Hepatocyte (in vitro differentiated cells): ENCODE data around the gene HHATL. TPM values are rescaled to one million over a fixed set of nuclear protein-coding genes. Genes with fewer than 3 reads are reported as not detected.

Experiments used
- DNase-seq: peaks from one replicate; pipeline ENCODE4 v3.0.0-alpha.2; 2016; ENCODE audit warnings: low spot score
- H2AFZ ChIP-seq: fragments of 200-600 bp; sonication (generic); 2 replicates; pipeline ENCODE4 v1.6.0; 2016; ENCODE audit warnings: antibody characterized with exemption, mild to moderate bottlenecking
- H3K27ac ChIP-seq: fragments of 200-600 bp; sonication (generic); 2 replicates; pipeline ENCODE4 v1.5.1; 2016; ENCODE audit warnings: mild to moderate bottlenecking
- H3K27me3 ChIP-seq: fragments of 200-600 bp; sonication (generic); 2 replicates; pipeline ENCODE4 v1.6.1; 2016
- H3K36me3 ChIP-seq: fragments of 200-600 bp; sonication (generic); replicated peaks from 2 replicates; pipeline ENCODE4 v1.5.1; 2016; ENCODE audit warnings: low read depth; ENCODE audit not compliant: insufficient read depth
- H3K4me1 ChIP-seq: fragments of 200-600 bp; sonication (generic); 2 replicates; pipeline ENCODE4 v1.5.1; 2016; ENCODE audit warnings: mild to moderate bottlenecking, moderate library complexity; ENCODE audit not compliant: insufficient read depth
- H3K4me2 ChIP-seq: fragments of 200-600 bp; sonication (generic); 2 replicates; pipeline ENCODE4 v1.6.0; 2016
- H3K4me3 ChIP-seq: fragments of 200-600 bp; sonication (generic); 2 replicates; pipeline ENCODE4 v1.5.1; 2016; ENCODE audit warnings: mild to moderate bottlenecking
- H3K79me2 ChIP-seq: fragments of 200-600 bp; sonication (generic); 2 replicates; pipeline ENCODE4 v1.6.0; 2017; ENCODE audit warnings: mild to moderate bottlenecking
- H3K9me2 ChIP-seq: fragments of 200-600 bp; sonication (generic); replicated peaks from 2 replicates; pipeline ENCODE4 v1.6.0; 2017; ENCODE audit warnings: mild to moderate bottlenecking; ENCODE audit not compliant: insufficient read depth
- H3K9me3 ChIP-seq: fragments of 200-600 bp; sonication (generic); 2 replicates; pipeline ENCODE4 v1.5.1; 2016; ENCODE audit warnings: low read depth, mild to moderate bottlenecking
- H4K20me1 ChIP-seq: fragments of 200-600 bp; sonication (generic); 2 replicates; pipeline ENCODE4 v1.6.0; 2016; ENCODE audit warnings: mild to moderate bottlenecking; ENCODE audit not compliant: insufficient read depth, poor library complexity, severe bottlenecking
- CTCF ChIP-seq: fragments of 200-600 bp; sonication (generic); IDR thresholded peaks from 2 replicates; pipeline ENCODE4 v1.5.1; 2016; ENCODE audit warnings: antibody characterized with exemption, mild to moderate bottlenecking; ENCODE audit not compliant: poor library complexity
- EZH2 ChIP-seq: fragments of 200-600 bp; sonication (generic); IDR thresholded peaks from 2 replicates; pipeline ENCODE4 v1.6.1; 2016; ENCODE audit warnings: antibody characterized with exemption, mild to moderate bottlenecking, borderline replicate concordance
- EZH2phosphoT487 ChIP-seq: fragments of 200-600 bp; sonication (generic); IDR thresholded peaks from one replicate; pipeline ENCODE4 v1.6.1; 2018; ENCODE audit warnings: antibody characterized with exemption, mild to moderate bottlenecking, low read depth, moderate library complexity; ENCODE audit not compliant: unreplicated experiment, severe bottlenecking
- WGBS: methylation state at CpG from one replicate; pipeline ENCODE4 v1.1.6; 2016; ENCODE audit warnings: low lambda C conversion rate; ENCODE audit errors: missing lambda C conversion rate; 5-methylcytosine and 5-hydroxymethylcytosine counted together
- polyA plus RNA-seq: library from polyadenylated mRNA; unstranded; fragments of >200 nt; fragmentation: Nextera tagmentation; extraction: Ambion mirVana; gene quantifications from 2 replicates; pipeline ENCODE4 v1.2.1, GENCODE V29; 2016
- total RNA-seq: library from RNA; depleted of rRNA; stranded (reverse); fragments of >200 nt; gene quantifications from 2 replicates; pipeline ENCODE4 v1.2.3, GENCODE V29; 2014

HHATL gene
- total and polyA plus RNA-seq, 2 experiments from 2014 or later = not detected

DNA sequence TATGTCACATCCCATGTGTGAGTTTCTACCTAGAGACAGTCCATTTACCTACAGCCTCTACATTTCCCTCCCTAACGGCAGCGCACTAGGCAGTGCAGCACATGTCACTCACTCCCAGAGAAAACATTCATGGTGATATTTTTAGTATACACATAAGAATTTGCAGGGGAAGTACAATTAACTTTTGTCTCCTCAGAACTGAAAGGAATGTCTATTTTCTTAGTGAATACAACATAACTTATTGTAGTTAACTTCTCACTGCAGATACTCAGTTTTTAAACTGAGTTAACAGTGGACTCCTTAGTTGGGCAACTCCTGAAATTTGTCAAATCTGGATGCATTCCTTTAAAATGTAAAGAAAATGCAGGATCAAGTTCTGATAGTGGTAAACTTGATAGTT, 53.6 kb downstream of the HHATL start:
- no peak for DNase-seq
- Histone ChIP-seq H3K27me3 (no peaks in the 10 kb centered on the region), H3K4me3 (no peak overlapping the region), H4K20me1 (no peaks in the 10 kb centered on the region), H3K4me2 (no peak overlapping the region), H3K9me2 (no peaks in the 10 kb centered on the region), H2AFZ (no peak overlapping the region), H3K4me1 (peaks cover 27% of the 10 kb centered on the region), H3K9me3 (no peaks in the 10 kb centered on the region), H3K36me3 (no peaks in the 10 kb centered on the region), H3K27ac (no peak overlapping the region), H3K79me2 (peaks cover 14% of the 10 kb centered on the region)
- TF ChIP-seq EZH2 = no peak
- TF ChIP-seq CTCF = no peak
- TF ChIP-seq EZH2phosphoT487 = no peak
- 88% methylated on average over 2 of the region's 2 CpGs for WGBS

DNA sequence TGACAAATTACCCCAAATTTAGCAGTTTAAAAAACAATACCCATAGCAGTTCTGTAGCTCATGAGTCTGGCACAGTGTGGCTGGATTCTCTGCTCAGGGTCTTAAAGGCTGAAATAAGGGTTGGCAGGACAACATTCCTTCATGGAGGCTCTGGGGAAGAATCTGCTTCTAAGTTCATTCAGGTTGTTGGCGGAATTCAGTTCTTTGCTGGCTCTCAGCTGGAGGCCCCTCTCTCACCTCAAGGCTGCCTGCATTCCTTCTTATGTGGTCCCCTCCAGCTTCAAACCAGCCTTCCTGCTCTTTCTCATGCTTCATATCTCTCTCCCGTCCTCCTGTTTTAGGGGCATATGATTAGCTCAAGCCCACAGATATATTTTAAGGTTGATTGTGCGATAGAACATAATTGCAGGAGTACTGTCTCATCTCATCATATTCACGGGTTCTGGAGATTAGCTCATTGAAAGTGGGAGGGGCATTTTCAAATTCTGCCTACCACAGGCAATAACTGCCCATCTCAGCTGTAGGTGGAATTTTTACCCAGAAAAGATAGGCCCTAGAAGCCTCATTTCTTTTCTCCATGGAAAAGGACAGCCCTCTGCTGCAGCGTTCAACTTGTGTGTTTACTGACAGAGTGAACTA, 54.7 kb downstream of the HHATL start:
- H3K27me3 ChIP-seq = no peaks in the 10 kb centered on the region
- no peak for DNase-seq
- no peak overlapping the region for H3K27ac ChIP-seq
- H3K4me2 ChIP-seq = no peak overlapping the region
- H2AFZ ChIP-seq = no peak overlapping the region
- no peak for TF ChIP-seq EZH2phosphoT487
- TF ChIP-seq CTCF = no peak
- no peak for TF ChIP-seq EZH2
- no peaks in the 10 kb centered on the region for H3K9me2 ChIP-seq
- H4K20me1 ChIP-seq = no peaks in the 10 kb centered on the region
- no peak overlapping the region for H3K4me3 ChIP-seq
- WGBS = 78% methylated on average over 5 of the region's 5 CpGs
- peaks cover 18% of the 10 kb centered on the region for H3K4me1 ChIP-seq
- H3K79me2 ChIP-seq = peaks cover 14% of the 10 kb centered on the region
- H3K36me3 ChIP-seq = peaks cover 2% of the 10 kb centered on the region
- no peaks in the 10 kb centered on the region for H3K9me3 ChIP-seq

Other genes starting within 250 kb of the HHATL start
- 12.2 and 19.2 TPM in 2 replicates for gene VIPR1, start 200.2 kb downstream of the HHATL start, total RNA-seq
- 17.3 and 17.5 TPM in 2 replicates for gene VIPR1, start 200.2 kb downstream of the HHATL start, polyA plus RNA-seq
- gene SEC22C, start 120.8 kb downstream of the HHATL start, total RNA-seq = 44.1 and 53.9 TPM in 2 replicates
- 23.5 and 31.4 TPM in 2 replicates for gene SEC22C, start 120.8 kb downstream of the HHATL start, polyA plus RNA-seq
- gene SS18L2, start 111.9 kb downstream of the HHATL start, total RNA-seq = 23.5 and 26.8 TPM in 2 replicates
- 53.7 and 61.7 TPM in 2 replicates for gene SS18L2, start 111.9 kb downstream of the HHATL start, polyA plus RNA-seq
- 74.3 and 78.9 TPM in 2 replicates for gene NKTR, start 102.1 kb downstream of the HHATL start, total RNA-seq
- 36.8 and 66.2 TPM in 2 replicates for gene NKTR, start 102.1 kb downstream of the HHATL start, polyA plus RNA-seq
- gene ZBTB47, start 49.1 kb downstream of the HHATL start, total RNA-seq = 12.3 and 14.2 TPM in 2 replicates
- gene ZBTB47, start 49.1 kb downstream of the HHATL start, polyA plus RNA-seq = 4.7 and 7.0 TPM in 2 replicates
- not detected in 2 replicates for gene KLHL40, start 17.3 kb downstream of the HHATL start, total RNA-seq
- gene KLHL40, start 17.3 kb downstream of the HHATL start, polyA plus RNA-seq = not detected in 2 replicates
- 0.63 TPM in 1 of 2 replicates, not detected in the other for gene CCDC13, start 70.5 kb upstream of the HHATL start, total RNA-seq
- gene CCDC13, start 70.5 kb upstream of the HHATL start, polyA plus RNA-seq = 2.1 TPM in 1 of 2 replicates, not detected in the other
- 252 and 266 TPM in 2 replicates for gene HIGD1A, start 101.7 kb upstream of the HHATL start, total RNA-seq
- 212 and 218 TPM in 2 replicates for gene HIGD1A, start 101.7 kb upstream of the HHATL start, polyA plus RNA-seq
- gene ACKR2, start 106.6 kb upstream of the HHATL start, total RNA-seq = 1.9 and 3.9 TPM in 2 replicates
- 1.7 and 2.3 TPM in 2 replicates for gene ACKR2, start 106.6 kb upstream of the HHATL start, polyA plus RNA-seq
- 5.7 and 5.9 TPM in 2 replicates for gene CYP8B1, start 173.1 kb upstream of the HHATL start, total RNA-seq
- gene CYP8B1, start 173.1 kb upstream of the HHATL start, polyA plus RNA-seq = 2.2 and 4.5 TPM in 2 replicates
- 0.07 TPM in 1 of 2 replicates, not detected in the other for gene ZNF662, start 203.3 kb upstream of the HHATL start, total RNA-seq
- not detected in 2 replicates for gene ZNF662, start 203.3 kb upstream of the HHATL start, polyA plus RNA-seq